Esophagus muscularis mucosa (tissue), 4 donors: ENCODE measurements around the gene KNSTRN. TPM values are rescaled to one million over a fixed set of nuclear protein-coding genes. Genes with fewer than 3 reads are reported as not detected.

ENCODE experiments used
- DNase-seq: peaks from one replicate; pipeline ENCODE4 v3.0.0-alpha.2; 2017; ENCODE audit errors: extremely low spot score
- H3K27ac ChIP-seq, 4 donors: fragments of 200-600 bp; sonication (generic); replicated peaks in 1 of 4; 1 replicate in 3 of 4; 2 replicates in 1 of 4; pipeline ENCODE4 v1.5.1; 2016 to 2019; ENCODE audit warnings: mild to moderate bottlenecking in 1 of 4
- H3K27me3 ChIP-seq, 4 donors: fragments of 200-600 bp; sonication (generic); one replicate each; pipeline versions ENCODE4 v1.5.1 to v1.6.0; 2016 to 2019
- H3K36me3 ChIP-seq, 4 donors: fragments of 200-600 bp; sonication (generic); one replicate each; pipeline ENCODE4 v1.5.1; 2016 to 2019
- H3K4me1 ChIP-seq, 4 donors: fragments of 200-600 bp; sonication (generic); one replicate each; pipeline ENCODE4 v1.5.1; 2016 to 2019
- H3K4me3 ChIP-seq, 4 donors: fragments of 200-600 bp; sonication (generic); 1 replicate in 2 of 4; 2 replicates in 2 of 4; pipeline ENCODE4 v1.5.1; 2016 to 2019; ENCODE audit warnings: mild to moderate bottlenecking in 4 of 4, moderate library complexity in 1 of 4
- H3K9me3 ChIP-seq, 4 donors: fragments of 200-600 bp; sonication (generic); 1 replicate in 3 of 4; 2 replicates in 1 of 4; pipeline ENCODE4 v1.5.1; 2016 to 2019
- CTCF ChIP-seq, 3 experiments: fragments of 200-600 bp in 2 of 3; fragments of 450-650 bp in 1 of 3; sonication (generic) in 2 of 3; IDR thresholded peaks; one replicate each; pipeline ENCODE4 v1.5.1; 2017 to 2019; ENCODE audit warnings: antibody characterized with exemption in 3 of 3, mild to moderate bottlenecking in 2 of 3, moderate library complexity in 1 of 3
- EP300 ChIP-seq: sonication (generic); formaldehyde crosslinking; IDR thresholded peaks from one replicate; pipeline ENCODE4 v1.6.1; 2017; ENCODE audit warnings: antibody characterized with exemption
- POLR2A ChIP-seq: fragments of 450-650 bp; IDR thresholded peaks from one replicate; pipeline ENCODE4 v1.6.1; 2017; ENCODE audit warnings: antibody characterized with exemption, moderate library complexity, mild to moderate bottlenecking, low read depth
- POLR2AphosphoS5 ChIP-seq, 2 donors: sonication (generic); formaldehyde crosslinking; IDR thresholded peaks; one replicate each; pipeline ENCODE4 v1.6.1; 2017; ENCODE audit warnings: antibody characterized with exemption in 2 of 2
- WGBS: methylation state at CpG from one replicate; pipeline ENCODE4 v1.1.5; 2018; 5-methylcytosine and 5-hydroxymethylcytosine counted together
- intact Hi-C: fragments of 100-400 bp; cut with DNase I; formaldehyde crosslinking; loops from one replicate; pipeline ENCODE4 v1.15.1; 2023
- total RNA-seq, 4 donors: library from RNA; depleted of rRNA; stranded (reverse); fragments of >200 nt; gene quantifications; one replicate each; pipeline versions ENCODE4 v1.1.0 to v1.2.1, GENCODE V29; 2016

KNSTRN gene
- total RNA-seq, 4 donors from 2014 or later: 4.6 to 15.6 (median 6.4) TPM

- Histone ChIP-seq H3K4me3 (no peak overlapping the region), H3K36me3 (peaks cover 0 to 6% (median 0%) of the 10 kb centered on the region in 4 donors), H3K9me3 (no peaks in the 10 kb centered on the region), H3K4me1 (peaks cover 72 to 74% (median 73%) of the 10 kb centered on the region in 4 donors), H3K27me3 (no peaks in the 10 kb centered on the region), H3K27ac (peak overlapping the region; percentile 96 to 98 (median 98))
- WGBS: 63% methylated on average over 7 of the region's 7 CpGs
- TF ChIP-seq EP300: no peak
- TF ChIP-seq CTCF (IDR thresholded peaks at IDR 0.05): no peak
- TF ChIP-seq POLR2AphosphoS5 (IDR thresholded peaks at IDR 0.05): no peak
- no peak for TF ChIP-seq POLR2A
- DNase-seq: no peak
- intact Hi-C loops: no loop called here
Observed at GRCh38 chr15:40342416-40343320, 39.9 kb upstream of the KNSTRN start.

- 79% methylated on average over 10 of the region's 10 CpGs for whole genome bisulfite sequencing
- H3K4me3 ChIP-seq: no peak overlapping the region
- H3K36me3 ChIP-seq: no peaks in the 10 kb centered on the region
- no peaks in the 10 kb centered on the region for H3K27me3 ChIP-seq
- no peak for TF ChIP-seq EP300
- no peak for TF ChIP-seq POLR2A
- peak; percentile 46 to 52 for TF ChIP-seq POLR2AphosphoS5 (IDR thresholded peaks at IDR 0.05)
- TF ChIP-seq CTCF (IDR thresholded peaks at IDR 0.05): no peak
- peaks cover 63 to 66% (median 64%) of the 10 kb centered on the region in 4 donors for H3K4me1 ChIP-seq
- no peaks in the 10 kb centered on the region for H3K9me3 ChIP-seq
- intact Hi-C loops: no loop called here
- peak overlapping the region; percentile 96 to 98 (median 98) for H3K27ac ChIP-seq
- DNase-seq: no peak
Observed at GRCh38 chr15:40343512-40343911, 39.0 kb upstream of the KNSTRN start.

GRCh38 chr15:40344217-40344616, 38.3 kb upstream of the KNSTRN start:
- DNase-seq: no peak
- Histone ChIP-seq H3K36me3 (no peaks in the 10 kb centered on the region), H3K27me3 (no peaks in the 10 kb centered on the region), H3K27ac (peak overlapping the region in 3 of 4 donors; percentile 98), H3K4me3 (no peak overlapping the region), H3K4me1 (peaks cover 56 to 59% (median 57%) of the 10 kb centered on the region in 4 donors), H3K9me3 (no peaks in the 10 kb centered on the region)
- WGBS: 61% methylated on average over 5 of the region's 6 CpGs
- no peak for TF ChIP-seq POLR2A
- intact Hi-C loops: no loop called here

GRCh38 chr15:40344631-40345120, 37.8 kb upstream of the KNSTRN start:
- 3% methylated on average over 5 of the region's 15 CpGs for WGBS
- Histone ChIP-seq H3K4me3 (no peak overlapping the region), H3K4me1 (peaks cover 52 to 54% (median 53%) of the 10 kb centered on the region in 4 donors), H3K27me3 (no peaks in the 10 kb centered on the region), H3K27ac (no peak overlapping the region), H3K36me3 (no peaks in the 10 kb centered on the region), H3K9me3 (no peaks in the 10 kb centered on the region)
- no peak for DNase-seq
- TF ChIP-seq POLR2AphosphoS5 (IDR thresholded peaks at IDR 0.05) (peak in 1 of 2 donors; percentile 32), EP300 (no peak), CTCF (IDR thresholded peaks at IDR 0.05) (peak; percentile 66 to 85 (median 80))
- intact Hi-C loops: no loop called here

- no peaks in the 10 kb centered on the region for H3K9me3 ChIP-seq
- no peaks in the 10 kb centered on the region for H3K36me3 ChIP-seq
- WGBS: 59% methylated on average over 10 of the region's 10 CpGs
- no peak overlapping the region for H3K4me3 ChIP-seq
- H3K27me3 ChIP-seq: no peaks in the 10 kb centered on the region
- intact Hi-C loops: no loop called here
- no peak overlapping the region for H3K27ac ChIP-seq
- no peak for DNase-seq
- no peak for TF ChIP-seq CTCF (IDR thresholded peaks at IDR 0.05)
- TF ChIP-seq EP300: no peak
- no peak for TF ChIP-seq POLR2A
- no peak for TF ChIP-seq POLR2AphosphoS5 (IDR thresholded peaks at IDR 0.05)
- peaks cover 46 to 48% (median 47%) of the 10 kb centered on the region in 4 donors for H3K4me1 ChIP-seq
Observed at GRCh38 chr15:40345225-40345866, 37.2 kb upstream of the KNSTRN start.
